ENCODE results near the gene DPYD.

DNA sequence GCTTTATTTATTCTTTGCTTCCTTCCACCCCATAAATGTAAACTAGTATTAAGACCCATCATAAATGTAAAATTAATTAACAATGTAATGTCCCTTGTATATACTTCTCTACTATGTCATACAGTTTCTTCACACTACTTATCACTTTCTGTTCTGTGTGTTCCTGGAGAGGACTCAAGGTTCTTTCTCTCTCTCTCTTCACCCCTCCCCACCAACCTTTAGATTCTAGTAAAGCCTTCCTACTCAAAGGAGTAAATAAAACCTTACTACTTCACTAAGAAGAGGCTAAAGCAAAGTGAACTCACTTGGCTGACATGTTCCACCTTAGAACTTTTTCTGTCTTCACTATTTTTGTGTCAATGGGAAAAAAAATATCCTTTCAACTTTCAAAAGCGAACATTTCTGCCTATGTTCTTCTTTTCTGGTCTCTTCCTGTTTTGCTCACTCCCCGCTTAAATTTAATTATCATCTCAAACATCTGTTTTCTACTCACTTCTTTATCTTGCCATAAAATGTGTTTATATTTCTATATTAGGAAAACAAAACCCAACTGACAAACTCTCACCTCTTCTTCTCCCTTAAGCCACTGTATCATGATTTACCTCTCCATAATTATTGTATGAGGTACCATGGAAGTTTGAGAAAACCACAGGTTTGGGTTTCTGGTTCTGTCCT is 260.3 kb downstream of the DPYD start:
- no peak for TF ChIP-seq POLR2A (IDR thresholded peaks at IDR 0.05)
- TF ChIP-seq, protein P1, sequence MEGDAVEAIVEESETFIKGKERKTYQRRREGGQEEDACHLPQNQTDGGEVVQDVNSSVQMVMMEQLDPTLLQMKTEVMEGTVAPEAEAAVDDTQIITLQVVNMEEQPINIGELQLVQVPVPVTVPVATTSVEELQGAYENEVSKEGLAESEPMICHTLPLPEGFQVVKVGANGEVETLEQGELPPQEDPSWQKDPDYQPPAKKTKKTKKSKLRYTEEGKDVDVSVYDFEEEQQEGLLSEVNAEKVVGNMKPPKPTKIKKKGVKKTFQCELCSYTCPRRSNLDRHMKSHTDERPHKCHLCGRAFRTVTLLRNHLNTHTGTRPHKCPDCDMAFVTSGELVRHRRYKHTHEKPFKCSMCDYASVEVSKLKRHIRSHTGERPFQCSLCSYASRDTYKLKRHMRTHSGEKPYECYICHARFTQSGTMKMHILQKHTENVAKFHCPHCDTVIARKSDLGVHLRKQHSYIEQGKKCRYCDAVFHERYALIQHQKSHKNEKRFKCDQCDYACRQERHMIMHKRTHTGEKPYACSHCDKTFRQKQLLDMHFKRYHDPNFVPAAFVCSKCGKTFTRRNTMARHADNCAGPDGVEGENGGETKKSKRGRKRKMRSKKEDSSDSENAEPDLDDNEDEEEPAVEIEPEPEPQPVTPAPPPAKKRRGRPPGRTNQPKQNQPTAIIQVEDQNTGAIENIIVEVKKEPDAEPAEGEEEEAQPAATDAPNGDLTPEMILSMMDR (IDR thresholded peaks at IDR 0.05) = no peak

Data from uterus (tissue), 2 donors.